GM15510 (cell line): ENCODE measurements around the gene NRN1.

Source experiments
- POLR2A ChIP-seq: IDR thresholded peaks from 3 replicates; pipeline ENCODE4 v1.6.1; 2011; ENCODE audit warnings: borderline replicate concordance; ENCODE audit not compliant: insufficient read length; ENCODE audit errors: extremely low read depth

Gene NRN1, protein sequence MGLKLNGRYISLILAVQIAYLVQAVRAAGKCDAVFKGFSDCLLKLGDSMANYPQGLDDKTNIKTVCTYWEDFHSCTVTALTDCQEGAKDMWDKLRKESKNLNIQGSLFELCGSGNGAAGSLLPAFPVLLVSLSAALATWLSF

DNA sequence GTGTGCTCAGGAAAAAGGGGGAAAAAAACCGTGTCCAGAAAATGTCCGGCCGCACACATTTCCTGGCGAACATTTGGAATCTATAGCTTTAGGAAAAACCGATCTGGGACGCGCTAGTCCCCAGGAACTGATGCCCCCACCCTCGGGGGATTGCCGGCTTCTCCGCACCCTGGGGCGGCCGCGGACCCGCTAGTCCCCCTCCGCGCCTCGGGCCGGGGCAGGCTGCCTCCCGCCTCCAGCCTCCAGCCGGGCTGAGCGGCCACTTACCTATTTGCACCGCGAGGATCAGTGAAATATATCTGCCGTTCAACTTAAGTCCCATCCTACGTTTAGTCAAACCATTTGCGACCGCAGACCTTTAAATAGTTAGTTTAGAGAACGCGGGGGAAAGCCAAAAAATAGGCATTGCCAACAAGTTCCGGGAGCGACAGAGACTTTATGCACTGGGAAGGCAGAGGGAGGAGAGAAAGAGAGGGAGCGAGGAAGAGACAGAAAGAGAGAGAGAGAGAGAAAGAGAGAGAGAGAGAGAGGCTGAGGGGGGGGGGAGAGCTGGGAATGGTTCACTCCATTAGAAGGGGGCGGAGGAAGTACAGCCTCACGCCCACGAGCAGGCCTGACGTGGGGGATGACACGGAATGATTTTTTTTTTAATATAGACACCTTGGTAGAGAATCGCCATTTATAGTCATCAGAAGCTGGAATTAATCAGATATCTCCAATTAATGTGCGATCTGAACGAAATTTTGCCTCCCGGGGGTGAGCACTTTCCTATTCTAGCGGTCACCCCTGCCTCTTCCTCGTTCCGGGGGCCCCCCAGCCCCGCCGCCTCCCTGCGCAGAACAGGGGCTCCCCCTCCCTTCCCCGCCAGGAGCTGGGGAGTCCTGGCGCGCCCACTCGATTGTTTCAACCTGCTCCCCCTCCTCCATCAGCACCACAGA is at the start of gene NRN1:
NRN1 (minus strand) TSS at position 498 of the 938 bp plus-strand sequence; CDS start at position 322, 176 bp downstream.
- no peak for TF ChIP-seq POLR2A

DNA sequence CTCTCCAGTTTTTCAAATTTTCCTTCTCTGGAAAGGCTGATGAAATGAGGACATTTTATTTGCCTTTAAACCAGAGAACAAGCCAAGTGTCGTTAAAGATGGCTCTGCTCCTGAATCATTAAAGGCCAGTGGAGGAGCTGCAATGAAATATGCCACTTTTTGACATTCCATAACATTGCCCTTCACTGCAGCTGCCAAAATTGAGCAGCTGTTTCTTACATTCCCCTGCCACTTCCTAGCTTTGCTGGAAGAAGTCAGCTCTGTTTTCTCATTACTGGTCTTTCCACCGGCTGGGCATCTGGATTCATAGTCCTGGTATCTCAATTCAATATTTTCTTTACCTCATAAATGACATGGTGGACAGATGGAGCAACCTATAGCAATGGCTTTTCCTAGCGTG is 45.5 kb upstream of the NRN1 start:
- TF ChIP-seq POLR2A = no peak

DNA sequence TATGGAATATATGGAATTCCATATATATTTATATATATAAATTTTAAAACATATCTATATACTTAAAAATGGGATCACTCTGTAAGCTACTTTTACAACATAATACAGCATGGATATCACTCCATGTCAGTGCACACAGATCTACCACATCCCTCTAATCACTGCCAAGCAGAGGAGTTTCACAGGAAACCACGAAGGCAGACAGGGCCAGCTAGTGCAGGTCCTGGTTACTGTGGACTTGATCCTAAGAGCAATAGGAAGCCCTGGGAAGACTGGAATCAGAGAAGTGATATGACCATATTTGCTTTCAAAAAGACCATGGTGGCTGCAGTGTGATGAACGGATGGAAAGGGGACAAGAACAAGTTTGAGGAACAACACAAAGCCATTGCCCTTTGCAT is 40.0 kb upstream of the NRN1 start:
- no peak for TF ChIP-seq POLR2A

DNA sequence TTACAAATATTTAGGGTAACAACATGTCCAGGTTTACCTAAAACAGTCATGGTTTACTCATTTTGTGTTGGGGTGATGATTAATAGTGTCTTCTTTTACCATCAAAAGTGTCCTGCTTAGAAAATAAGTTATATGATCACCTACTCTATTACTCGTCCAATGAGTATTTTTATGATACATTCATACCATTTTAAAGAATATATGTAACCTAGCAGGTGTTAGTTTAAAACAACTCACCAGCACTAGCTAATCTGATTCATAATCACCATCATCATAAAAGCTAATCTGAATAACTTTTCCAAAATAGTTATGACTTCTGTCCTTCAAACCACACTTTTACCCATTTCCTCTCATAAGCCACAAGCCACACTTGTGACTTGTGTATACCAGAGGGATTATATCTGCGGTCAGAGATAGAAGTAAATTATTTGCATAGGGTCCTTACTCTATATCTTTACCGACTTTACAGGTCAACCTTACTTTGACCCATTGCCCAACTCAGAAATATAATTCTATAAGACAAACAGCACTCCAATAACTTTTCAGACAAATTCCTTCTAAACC is 33.3 kb upstream of the NRN1 start:
- TF ChIP-seq POLR2A = no peak

DNA sequence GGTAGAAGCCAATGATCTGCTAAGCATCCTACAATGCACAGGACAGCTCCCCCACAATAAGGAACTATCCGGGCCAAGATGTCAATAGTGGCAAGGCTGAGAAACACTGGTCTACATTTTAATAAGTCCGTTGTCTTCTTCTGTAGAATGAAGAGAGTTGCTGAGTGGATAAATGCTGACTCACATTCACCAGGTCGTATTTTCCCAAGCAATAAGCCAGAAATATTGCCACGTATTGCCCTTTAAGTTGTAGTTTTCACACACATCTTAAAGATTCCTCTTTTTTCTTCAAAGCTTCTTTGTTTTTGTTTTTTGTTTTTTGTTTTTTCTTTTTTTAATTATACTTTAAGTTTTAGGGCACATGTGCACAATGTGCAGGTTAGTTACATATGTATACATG is 30.5 kb upstream of the NRN1 start:
- no peak for TF ChIP-seq POLR2A

DNA sequence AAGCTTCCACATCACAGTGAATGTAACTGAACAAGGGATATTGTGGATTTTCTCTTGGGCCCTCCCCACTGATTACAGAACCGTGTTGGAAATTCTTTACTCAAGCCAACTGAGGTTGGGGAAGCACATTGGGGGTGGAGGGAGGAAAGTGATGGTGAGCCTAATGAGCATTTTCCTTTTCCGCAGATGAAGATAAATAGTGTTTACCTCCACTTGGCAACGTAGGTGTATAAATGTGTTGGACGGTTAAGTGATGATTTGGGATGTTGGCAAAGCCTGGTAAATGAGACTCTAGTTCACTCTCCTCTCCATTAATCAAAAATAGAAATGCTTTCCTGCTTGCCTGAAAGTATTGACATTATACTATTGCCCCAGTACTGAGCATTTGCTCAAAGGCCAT is 27.1 kb upstream of the NRN1 start:
- TF ChIP-seq POLR2A = no peak

DNA sequence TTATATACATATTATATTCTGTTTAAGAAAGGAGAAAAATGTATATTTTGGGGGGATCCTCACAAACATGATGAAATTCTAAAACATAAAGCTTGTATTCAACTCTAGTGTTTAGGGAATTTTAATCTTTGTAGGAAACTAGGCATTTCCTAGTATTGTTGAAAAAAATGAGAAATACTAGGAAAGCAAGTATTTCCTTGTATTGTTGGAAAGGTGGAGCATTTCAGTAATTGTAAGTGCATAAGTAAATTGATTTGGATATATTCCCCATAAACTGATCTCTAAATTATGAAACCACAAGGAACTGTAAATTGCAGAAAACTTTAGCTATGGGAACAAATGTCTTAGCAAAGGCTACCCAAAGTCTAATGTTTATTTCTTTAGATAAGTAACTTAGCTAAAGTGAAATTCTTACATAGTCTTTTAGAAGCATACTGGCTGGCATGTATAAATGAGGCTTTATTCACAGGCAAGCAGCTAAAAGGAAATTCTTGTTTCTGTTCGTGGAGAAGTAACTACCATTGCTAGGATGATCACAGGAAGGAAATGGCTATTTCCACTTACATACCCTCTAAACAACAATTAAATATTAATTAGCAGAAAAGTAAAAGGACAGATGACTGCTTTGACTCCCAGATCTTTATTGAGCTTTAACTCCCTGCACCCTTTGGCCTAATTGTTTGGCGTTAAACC is 19.9 kb upstream of the NRN1 start:
- no peak for TF ChIP-seq POLR2A

DNA sequence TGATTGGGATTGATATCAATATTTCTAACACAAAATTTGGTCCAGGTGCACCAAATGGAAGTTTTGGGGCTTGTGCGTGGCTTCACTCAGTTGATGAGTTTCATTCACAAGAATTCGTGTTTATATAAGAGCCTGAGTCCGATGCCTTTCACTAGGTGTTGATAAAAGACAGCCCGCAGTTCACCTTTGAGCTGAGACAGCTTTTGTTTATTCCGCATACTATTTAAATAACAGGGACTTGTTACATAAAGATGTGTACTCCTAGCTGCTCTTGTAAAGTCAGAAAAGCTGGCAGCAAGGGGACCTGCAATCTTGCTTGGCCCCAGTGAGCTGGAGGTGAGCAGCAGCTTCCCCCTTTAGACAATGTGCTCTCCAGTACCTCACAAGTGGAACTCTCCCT is 19.0 kb upstream of the NRN1 start:
- no peak for TF ChIP-seq POLR2A

DNA sequence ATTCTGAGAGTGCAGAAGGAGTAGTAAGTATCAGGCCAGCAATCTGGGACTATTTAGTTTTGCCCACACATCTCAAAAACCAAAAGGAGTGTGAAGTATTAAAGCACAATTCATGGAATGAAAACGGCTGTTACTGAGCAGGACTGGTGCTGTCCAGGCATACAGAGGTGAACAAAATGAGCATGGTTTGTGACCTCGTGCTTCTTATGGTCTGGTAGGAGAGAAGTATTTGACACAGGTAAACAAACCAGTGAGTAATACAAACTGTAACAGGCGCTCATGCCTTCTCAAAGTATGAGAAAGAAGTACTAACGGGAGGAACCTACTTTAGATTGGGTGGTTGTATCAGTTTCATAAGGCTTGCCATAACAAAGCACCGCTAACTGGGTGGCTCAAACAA is 17.5 kb upstream of the NRN1 start:
- no peak for TF ChIP-seq POLR2A

DNA sequence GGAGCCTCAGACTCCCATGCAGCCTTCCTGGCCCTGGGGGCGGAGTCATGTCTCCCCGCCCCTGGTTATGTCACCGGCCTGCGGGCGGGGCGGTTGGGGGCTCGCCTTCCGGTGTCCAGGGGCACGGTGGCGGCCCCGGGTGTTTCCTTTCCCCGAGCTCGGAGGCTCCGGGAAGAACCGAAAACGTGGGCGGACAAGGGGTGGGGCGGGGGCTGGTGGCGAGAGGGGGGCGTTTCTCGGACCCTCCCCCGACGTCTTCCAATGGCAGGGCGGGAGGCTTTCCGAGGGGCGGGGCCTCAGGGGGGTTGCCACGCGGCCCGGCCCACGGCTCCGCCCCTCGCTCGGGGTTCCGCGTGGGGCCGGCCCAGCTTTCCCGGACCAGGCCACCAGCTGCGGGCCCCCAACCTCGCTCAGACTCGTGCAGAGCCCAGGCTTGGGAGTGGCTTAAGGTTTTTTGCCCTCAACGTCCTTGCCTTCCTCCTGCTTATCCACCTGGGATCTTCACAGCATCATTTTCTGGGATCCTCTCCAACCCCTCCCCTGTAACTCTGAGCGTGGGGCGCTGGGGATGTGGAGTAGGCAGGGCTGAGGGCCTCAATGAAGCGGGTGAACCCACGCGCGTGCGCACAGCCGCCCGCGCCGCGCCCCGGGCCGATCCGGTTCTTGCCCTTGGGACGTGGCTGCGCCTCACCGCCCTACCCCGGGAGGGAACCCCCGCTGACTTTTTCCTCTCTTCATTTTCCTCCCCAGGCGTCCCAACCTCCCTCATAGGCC is 2.1 kb upstream of the NRN1 start:
- TF ChIP-seq POLR2A = no peak

DNA sequence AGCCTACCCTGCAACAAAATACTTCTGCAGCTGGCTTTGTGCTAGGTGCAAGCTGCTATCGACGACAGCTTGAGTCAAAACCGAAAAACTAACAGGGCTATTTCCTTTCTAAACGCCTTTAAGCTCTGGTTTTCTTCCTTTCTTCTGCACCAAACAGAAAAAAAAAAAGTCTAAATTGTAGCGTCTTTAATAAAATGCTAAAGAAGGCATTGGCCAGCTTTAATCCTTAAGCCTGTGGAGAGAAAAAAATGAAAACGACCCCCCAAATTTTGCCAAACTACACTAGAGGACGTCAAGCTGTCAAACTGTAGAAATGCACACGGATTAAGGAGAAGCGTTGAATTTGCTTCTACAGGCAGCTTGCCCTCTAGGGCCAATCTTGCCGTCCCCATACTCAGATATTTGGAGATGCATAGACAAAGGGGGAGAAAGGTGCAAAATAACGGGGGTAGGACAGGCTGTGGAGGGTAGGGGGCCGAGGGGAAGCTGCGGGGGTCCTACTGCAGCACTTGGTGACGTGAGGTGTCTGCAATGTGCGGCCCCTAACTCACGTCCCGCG is 1.4 kb upstream of the NRN1 start:
- no peak for TF ChIP-seq POLR2A

DNA sequence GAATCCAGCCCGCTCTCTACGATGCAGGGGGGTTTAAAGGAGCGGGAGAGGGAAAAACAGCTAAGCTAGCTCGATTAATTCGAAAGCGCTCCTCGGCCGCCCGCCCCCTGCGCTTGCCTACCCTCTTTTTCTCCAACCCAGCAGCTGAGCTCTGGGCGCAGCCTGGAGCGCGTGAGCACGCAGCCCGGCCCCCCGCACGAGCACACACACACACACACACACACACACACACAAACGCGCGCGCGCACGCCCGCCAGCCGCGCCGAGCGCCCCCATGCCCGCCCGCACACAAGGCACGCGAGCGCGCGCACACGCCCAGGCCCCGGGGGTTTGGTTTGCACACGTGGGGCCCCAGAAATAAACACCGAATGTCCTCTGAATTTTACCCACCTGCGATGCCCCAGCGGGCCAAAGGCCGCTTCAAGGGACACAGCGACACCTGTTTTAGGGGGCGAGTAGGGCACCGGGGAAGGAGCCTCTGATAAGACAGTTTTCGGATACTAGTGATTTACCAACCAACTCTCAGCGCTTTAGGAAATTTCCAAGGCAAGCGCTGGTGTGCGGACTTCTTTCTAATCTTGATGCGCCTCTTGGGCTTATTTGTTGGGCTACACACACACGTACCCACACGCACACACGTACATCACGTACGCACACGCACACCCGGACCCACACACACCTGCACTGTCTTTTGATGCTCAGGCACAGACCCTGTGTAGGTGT is 802 bp upstream of the NRN1 start:
- TF ChIP-seq POLR2A = no peak

DNA sequence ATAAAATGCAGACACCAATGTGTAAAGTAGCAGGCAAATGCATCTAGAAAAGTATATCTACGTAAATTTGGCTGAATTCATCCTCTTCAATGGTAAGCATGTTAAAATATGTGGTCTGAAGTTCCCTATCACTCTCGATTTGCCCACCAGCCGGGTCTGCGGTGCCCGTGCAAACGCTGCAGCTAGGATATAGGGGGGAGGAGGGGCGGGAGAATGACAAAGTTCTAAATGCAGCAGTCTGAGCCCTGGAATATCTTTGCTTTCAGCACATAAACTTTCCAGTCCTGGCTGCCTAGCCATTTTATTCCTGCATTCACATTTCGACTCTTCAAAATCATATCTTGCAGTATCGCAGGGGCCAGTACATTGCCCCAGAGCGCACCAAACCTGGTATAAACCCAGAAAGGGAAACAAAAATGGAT is 708 bp downstream of the NRN1 start:
- TF ChIP-seq POLR2A = no peak
